Endothelial cell (in vitro differentiated cells): ENCODE results near the gene PM20D2. TPM values are rescaled to one million over a fixed set of nuclear protein-coding genes. Genes with fewer than 3 reads are reported as not detected.

ENCODE experiments used
- DNase-seq: peaks from one replicate; pipeline ENCODE4 v3.0.0; 2021; ENCODE audit warnings: low spot score
- H3K27ac Mint-ChIP-seq: one replicate; pipeline ENCODE4 v1.8.0; 2021; ENCODE audit warnings: mixed read lengths, inconsistent platforms; ENCODE audit not compliant: unreplicated experiment
- H3K27me3 Mint-ChIP-seq: one replicate; pipeline ENCODE4 v1.8.0; 2021; ENCODE audit warnings: mild to moderate bottlenecking, moderate library complexity, mixed read lengths, inconsistent platforms; ENCODE audit not compliant: unreplicated experiment
- H3K36me3 Mint-ChIP-seq: one replicate; pipeline ENCODE4 v1.8.0; 2021; ENCODE audit warnings: mild to moderate bottlenecking, low read depth, mixed read lengths, inconsistent platforms; ENCODE audit not compliant: unreplicated experiment
- H3K4me1 Mint-ChIP-seq: one replicate; pipeline ENCODE4 v1.8.0; 2021; ENCODE audit warnings: mild to moderate bottlenecking, mixed read lengths, inconsistent platforms; ENCODE audit not compliant: unreplicated experiment
- H3K4me3 Mint-ChIP-seq: one replicate; pipeline ENCODE4 v1.8.0; 2021; ENCODE audit warnings: mild to moderate bottlenecking, mixed read lengths, inconsistent platforms; ENCODE audit not compliant: unreplicated experiment
- H3K9me3 Mint-ChIP-seq: one replicate; pipeline ENCODE4 v1.8.0; 2021; ENCODE audit warnings: mixed read lengths, inconsistent platforms; ENCODE audit not compliant: unreplicated experiment
- total RNA-seq: library from RNA; stranded (reverse); fragmentation: NEBNext Ultra II Directional; extraction: Animal tissue kit (Norgen Biotek cat#: 25700); gene quantifications from one replicate; pipeline ENCODE4 v1.2.1, GENCODE V29; 2021; ENCODE audit not compliant: unreplicated experiment
- TF ChIP-seq, protein P1 (sequence below): fragments of 200-600 bp; sonication (generic); IDR thresholded peaks from one replicate; pipeline ENCODE4 v1.5.0; 2021; ENCODE audit warnings: antibody characterized with exemption; ENCODE audit not compliant: unreplicated experiment

The PM20D2 gene
- total RNA-seq, 1 donor from 2014 or later: 1.3 TPM

GRCh38 chr6:89160331-89161092, 14.7 kb downstream of the PM20D2 start:
- DNase-seq: no peak
- Mint-ChIP-seq H3K36me3 (no peaks in the 10 kb centered on the region), H3K4me3 (no peak overlapping the region), H3K9me3 (no peaks in the 10 kb centered on the region), H3K27ac (no peak overlapping the region), H3K4me1 (no peaks in the 10 kb centered on the region), H3K27me3 (peaks cover 2% of the 10 kb centered on the region)
- TF ChIP-seq, protein P1, sequence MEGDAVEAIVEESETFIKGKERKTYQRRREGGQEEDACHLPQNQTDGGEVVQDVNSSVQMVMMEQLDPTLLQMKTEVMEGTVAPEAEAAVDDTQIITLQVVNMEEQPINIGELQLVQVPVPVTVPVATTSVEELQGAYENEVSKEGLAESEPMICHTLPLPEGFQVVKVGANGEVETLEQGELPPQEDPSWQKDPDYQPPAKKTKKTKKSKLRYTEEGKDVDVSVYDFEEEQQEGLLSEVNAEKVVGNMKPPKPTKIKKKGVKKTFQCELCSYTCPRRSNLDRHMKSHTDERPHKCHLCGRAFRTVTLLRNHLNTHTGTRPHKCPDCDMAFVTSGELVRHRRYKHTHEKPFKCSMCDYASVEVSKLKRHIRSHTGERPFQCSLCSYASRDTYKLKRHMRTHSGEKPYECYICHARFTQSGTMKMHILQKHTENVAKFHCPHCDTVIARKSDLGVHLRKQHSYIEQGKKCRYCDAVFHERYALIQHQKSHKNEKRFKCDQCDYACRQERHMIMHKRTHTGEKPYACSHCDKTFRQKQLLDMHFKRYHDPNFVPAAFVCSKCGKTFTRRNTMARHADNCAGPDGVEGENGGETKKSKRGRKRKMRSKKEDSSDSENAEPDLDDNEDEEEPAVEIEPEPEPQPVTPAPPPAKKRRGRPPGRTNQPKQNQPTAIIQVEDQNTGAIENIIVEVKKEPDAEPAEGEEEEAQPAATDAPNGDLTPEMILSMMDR: no peak

DNA sequence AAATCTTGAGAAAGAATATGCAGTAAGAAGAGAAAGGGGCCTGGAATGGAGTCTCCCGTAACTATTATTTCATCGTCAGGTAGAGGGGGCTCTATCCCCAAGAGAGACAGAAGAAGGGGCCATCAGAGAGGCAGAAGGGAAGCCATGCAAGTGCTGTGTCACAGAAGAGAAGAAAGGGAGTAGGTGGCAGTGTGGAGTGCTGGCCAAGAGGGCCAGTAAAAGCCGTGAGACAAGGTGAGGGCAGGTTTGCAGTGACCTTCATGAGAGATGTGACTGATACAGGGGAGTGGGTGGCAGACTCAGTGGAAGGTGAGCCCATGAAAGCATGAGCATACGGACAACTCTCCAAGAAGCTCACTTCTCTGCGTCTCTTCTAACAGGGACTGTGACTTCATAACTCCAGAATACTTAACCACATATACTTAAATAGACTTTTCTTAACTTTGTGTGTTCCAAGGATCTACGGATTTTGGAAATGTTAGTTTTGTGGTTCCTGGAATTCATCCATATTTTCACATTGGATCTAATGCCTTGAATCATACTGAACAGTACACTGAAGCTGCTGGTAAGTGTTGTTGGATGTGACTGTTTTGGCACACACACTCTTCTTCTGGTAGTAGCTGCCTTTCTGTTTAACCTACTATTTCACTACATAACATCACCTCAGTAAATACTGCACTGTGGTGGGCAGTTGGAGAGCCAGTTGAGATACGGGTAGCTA, 15.6 kb downstream of the PM20D2 start:
- DNase-seq: no peak
- H3K36me3 Mint-ChIP-seq: no peaks in the 10 kb centered on the region
- no peak overlapping the region for H3K4me3 Mint-ChIP-seq
- peaks cover 2% of the 10 kb centered on the region for H3K27me3 Mint-ChIP-seq
- H3K9me3 Mint-ChIP-seq: no peaks in the 10 kb centered on the region
- TF ChIP-seq, protein P1: no peak
- H3K4me1 Mint-ChIP-seq: no peaks in the 10 kb centered on the region
- H3K27ac Mint-ChIP-seq: no peak overlapping the region

DNA sequence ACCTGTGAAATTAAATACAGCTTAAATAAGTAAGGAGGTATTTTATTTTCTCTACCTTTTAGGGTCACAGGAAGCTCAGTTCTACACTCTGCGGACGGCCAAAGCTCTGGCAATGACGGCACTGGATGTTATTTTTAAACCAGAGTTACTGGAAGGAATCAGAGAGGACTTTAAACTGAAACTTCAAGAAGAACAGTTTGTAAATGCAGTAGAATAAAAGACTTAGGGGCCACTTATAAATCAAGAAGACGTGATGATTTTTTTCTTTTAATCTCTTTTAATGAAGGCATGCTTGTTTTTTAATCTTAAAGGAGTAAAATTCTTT, 16.2 kb downstream of the PM20D2 start:
- H3K27ac Mint-ChIP-seq: no peak overlapping the region
- DNase-seq: no peak
- H3K4me3 Mint-ChIP-seq: no peak overlapping the region
- no peaks in the 10 kb centered on the region for H3K36me3 Mint-ChIP-seq
- H3K27me3 Mint-ChIP-seq: peaks cover 2% of the 10 kb centered on the region
- H3K9me3 Mint-ChIP-seq: no peaks in the 10 kb centered on the region
- TF ChIP-seq, protein P1: no peak
- H3K4me1 Mint-ChIP-seq: no peaks in the 10 kb centered on the region

- H3K27me3 Mint-ChIP-seq: no peaks in the 10 kb centered on the region
- H3K36me3 Mint-ChIP-seq: no peaks in the 10 kb centered on the region
- H3K4me1 Mint-ChIP-seq: no peaks in the 10 kb centered on the region
- no peak overlapping the region for H3K27ac Mint-ChIP-seq
- H3K4me3 Mint-ChIP-seq: no peak overlapping the region
- TF ChIP-seq, protein P1: no peak
- DNase-seq: no peak
- no peaks in the 10 kb centered on the region for H3K9me3 Mint-ChIP-seq
These were observed 26.3 kb downstream of the PM20D2 start for GRCh38 chr6:89172131-89172530.

DNA sequence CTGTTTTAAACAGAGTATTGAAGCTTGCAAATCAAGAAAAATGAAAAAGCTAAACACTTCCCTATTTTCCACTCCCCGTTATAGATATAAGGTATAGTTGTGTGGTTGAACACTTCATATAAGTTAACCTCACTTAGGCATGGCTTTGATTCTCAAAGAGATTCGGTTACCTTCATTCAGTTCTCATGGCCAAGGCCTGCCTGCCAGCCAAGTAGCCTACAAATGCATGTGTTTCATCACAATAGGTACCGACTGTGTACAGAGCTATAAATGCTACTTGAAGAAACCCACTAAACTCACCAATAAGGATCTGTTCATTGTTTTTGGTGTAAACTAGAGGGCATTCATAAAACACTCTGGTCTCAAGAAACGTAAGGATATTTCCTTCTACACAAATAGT, 27.8 kb downstream of the PM20D2 start:
- Mint-ChIP-seq H3K4me3 (no peak overlapping the region), H3K9me3 (no peaks in the 10 kb centered on the region), H3K27me3 (no peaks in the 10 kb centered on the region), H3K36me3 (no peaks in the 10 kb centered on the region), H3K27ac (no peak overlapping the region), H3K4me1 (no peaks in the 10 kb centered on the region)
- TF ChIP-seq, protein P1: no peak
- no peak for DNase-seq
